ENCODE measurements around the gene OTOF.

Gene OTOF

DNA sequence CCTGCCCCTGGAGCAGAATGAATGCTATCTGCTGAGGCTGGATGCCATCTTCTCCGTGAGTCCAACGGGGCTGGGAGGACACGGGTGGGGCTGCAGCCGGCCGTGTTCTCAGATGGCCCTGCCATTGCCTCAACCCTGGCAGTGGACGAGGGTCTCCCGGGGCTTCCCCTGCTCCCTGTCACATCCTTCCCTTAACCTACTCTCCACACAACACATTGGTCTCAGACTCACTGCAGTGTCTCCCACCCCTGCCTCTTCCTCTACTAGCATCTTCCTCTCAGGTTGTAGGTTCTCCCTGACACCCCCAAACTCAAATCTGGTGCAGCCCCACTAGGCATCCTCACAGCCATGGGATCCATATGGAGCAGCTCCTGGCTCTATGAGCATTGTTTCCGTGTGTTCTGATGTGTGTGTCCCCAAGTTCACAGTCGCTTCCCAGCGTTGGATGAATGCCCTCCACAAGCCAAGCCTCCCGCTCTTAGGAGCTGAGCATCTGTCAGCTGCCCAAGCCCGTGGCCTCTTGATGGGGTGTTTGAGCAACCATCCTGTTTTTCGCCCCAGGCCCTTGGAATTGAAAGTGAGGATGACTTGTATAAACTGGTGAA lies 27.8 kb downstream of the OTOF start:
- TF ChIP-seq EGR1 (IDR thresholded peaks at IDR 0.05) (no peak), EP300 (IDR thresholded peaks at IDR 0.05; ENCODE audit: borderline replicate concordance) (no peak), CREB1 (IDR thresholded peaks at IDR 0.05; ENCODE audit: low read depth) (no peak), NFIC (IDR thresholded peaks at IDR 0.05) (no peak)
- TF ChIP-seq, protein P1, sequence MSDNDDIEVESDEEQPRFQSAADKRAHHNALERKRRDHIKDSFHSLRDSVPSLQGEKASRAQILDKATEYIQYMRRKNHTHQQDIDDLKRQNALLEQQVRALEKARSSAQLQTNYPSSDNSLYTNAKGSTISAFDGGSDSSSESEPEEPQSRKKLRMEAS (IDR thresholded peaks at IDR 0.05) = no peak
- TF ChIP-seq, protein P2, sequence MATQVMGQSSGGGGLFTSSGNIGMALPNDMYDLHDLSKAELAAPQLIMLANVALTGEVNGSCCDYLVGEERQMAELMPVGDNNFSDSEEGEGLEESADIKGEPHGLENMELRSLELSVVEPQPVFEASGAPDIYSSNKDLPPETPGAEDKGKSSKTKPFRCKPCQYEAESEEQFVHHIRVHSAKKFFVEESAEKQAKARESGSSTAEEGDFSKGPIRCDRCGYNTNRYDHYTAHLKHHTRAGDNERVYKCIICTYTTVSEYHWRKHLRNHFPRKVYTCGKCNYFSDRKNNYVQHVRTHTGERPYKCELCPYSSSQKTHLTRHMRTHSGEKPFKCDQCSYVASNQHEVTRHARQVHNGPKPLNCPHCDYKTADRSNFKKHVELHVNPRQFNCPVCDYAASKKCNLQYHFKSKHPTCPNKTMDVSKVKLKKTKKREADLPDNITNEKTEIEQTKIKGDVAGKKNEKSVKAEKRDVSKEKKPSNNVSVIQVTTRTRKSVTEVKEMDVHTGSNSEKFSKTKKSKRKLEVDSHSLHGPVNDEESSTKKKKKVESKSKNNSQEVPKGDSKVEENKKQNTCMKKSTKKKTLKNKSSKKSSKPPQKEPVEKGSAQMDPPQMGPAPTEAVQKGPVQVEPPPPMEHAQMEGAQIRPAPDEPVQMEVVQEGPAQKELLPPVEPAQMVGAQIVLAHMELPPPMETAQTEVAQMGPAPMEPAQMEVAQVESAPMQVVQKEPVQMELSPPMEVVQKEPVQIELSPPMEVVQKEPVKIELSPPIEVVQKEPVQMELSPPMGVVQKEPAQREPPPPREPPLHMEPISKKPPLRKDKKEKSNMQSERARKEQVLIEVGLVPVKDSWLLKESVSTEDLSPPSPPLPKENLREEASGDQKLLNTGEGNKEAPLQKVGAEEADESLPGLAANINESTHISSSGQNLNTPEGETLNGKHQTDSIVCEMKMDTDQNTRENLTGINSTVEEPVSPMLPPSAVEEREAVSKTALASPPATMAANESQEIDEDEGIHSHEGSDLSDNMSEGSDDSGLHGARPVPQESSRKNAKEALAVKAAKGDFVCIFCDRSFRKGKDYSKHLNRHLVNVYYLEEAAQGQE (IDR thresholded peaks at IDR 0.05; ENCODE audit: low read depth) = no peak

DNA sequence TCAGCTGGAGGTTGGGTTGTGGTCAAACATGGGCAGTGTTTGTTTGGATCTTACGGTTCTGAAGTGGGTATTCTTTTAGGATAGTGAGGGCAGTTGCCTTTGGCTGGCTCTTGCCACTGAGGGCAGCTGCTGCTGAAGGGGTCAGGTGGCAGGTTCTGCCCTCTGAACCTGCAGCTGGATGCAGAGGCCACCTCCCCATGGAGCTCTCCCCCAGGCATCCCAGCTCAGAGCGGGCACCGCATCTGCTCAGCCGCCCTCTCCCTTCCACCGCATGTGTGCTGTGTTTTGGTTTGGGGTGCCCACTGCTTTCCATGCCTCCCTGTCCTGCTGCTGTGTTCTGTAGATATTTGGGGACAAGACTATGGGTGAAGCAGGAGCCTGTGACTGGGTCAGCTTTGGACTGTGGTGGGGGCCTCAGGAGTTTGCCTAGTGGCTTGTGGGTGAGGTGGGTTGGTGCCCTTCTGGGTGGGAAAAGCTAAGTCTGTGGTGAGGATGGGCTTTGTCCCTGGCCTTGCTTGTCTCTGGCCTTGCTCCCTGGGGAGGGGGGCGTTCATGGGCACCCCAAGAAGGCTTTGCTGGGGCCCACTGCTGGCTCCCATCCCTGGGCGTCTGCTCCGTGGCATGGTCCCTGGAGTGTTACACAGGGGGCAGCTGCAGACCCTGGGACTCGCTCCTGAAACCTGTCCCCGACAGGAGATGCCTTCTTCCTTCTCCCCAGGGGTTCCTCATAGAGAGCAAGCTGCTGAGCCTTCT lies 28.5 kb downstream of the OTOF start:
- TF ChIP-seq YY1 (IDR thresholded peaks at IDR 0.05; ENCODE audit: low read depth) (no peak), TAF1 (IDR thresholded peaks at IDR 0.05; ENCODE audit: low read depth) (no peak), TCF12 (IDR thresholded peaks at IDR 0.05; ENCODE audit: low read depth) (no peak), RAD21 (IDR thresholded peaks at IDR 0.05; ENCODE audit: low read depth) (no peak), CEBPB (IDR thresholded peaks at IDR 0.05) (no peak), NFIC (IDR thresholded peaks at IDR 0.05) (no peak), TEAD4 (IDR thresholded peaks at IDR 0.05) (no peak), FOXM1 (IDR thresholded peaks at IDR 0.05; ENCODE audit: borderline replicate concordance, low read depth) (no peak), ZBTB7A (IDR thresholded peaks at IDR 0.05; ENCODE audit: low read depth) (no peak), EP300 (IDR thresholded peaks at IDR 0.05; ENCODE audit: borderline replicate concordance) (no peak), EGR1 (IDR thresholded peaks at IDR 0.05) (no peak)
- TF ChIP-seq, protein P1 (IDR thresholded peaks at IDR 0.05) = no peak
- TF ChIP-seq, protein P3, sequence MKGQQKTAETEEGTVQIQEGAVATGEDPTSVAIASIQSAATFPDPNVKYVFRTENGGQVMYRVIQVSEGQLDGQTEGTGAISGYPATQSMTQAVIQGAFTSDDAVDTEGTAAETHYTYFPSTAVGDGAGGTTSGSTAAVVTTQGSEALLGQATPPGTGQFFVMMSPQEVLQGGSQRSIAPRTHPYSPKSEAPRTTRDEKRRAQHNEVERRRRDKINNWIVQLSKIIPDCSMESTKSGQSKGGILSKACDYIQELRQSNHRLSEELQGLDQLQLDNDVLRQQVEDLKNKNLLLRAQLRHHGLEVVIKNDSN (IDR thresholded peaks at IDR 0.05) = no peak
- TF ChIP-seq, protein P2 (IDR thresholded peaks at IDR 0.05; ENCODE audit: low read depth) = no peak

DNA sequence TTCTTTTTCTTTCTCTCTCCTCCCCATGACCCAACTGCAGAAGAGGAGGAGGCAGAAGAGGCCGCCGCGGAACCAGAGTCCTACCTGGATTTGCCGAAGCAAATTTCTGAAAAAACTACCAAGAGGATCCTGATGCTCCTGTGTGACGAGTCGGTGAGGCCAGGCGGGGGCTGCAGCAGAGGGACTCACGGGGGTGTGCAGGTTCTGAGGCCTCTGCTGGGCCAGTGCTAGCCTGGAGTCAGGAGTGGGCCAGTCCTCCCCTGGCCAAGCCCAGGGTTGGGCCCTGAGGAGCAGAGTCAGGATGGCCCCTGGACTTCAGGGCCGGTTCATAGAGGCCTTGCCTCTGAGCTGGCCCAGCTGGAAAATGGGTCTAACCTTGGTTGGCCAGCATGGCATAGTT lies 29.3 kb downstream of the OTOF start:
- TF ChIP-seq, protein P2 (IDR thresholded peaks at IDR 0.05; ENCODE audit: low read depth) = no peak
- TF ChIP-seq ZBTB7A (IDR thresholded peaks at IDR 0.05; ENCODE audit: low read depth) = no peak
- TF ChIP-seq, protein P3 (IDR thresholded peaks at IDR 0.05) = no peak
- TF ChIP-seq NFIC (IDR thresholded peaks at IDR 0.05) = no peak
- no peak for TF ChIP-seq RAD21 (IDR thresholded peaks at IDR 0.05; ENCODE audit: low read depth)
- no peak for TF ChIP-seq TCF12 (IDR thresholded peaks at IDR 0.05; ENCODE audit: low read depth)
- TF ChIP-seq EGR1 (IDR thresholded peaks at IDR 0.05) = no peak
- no peak for TF ChIP-seq EP300 (IDR thresholded peaks at IDR 0.05; ENCODE audit: borderline replicate concordance)
- no peak for TF ChIP-seq FOXM1 (IDR thresholded peaks at IDR 0.05; ENCODE audit: borderline replicate concordance, low read depth)
- no peak for TF ChIP-seq CEBPB (IDR thresholded peaks at IDR 0.05)
- no peak for TF ChIP-seq CREB1 (IDR thresholded peaks at IDR 0.05; ENCODE audit: low read depth)

DNA sequence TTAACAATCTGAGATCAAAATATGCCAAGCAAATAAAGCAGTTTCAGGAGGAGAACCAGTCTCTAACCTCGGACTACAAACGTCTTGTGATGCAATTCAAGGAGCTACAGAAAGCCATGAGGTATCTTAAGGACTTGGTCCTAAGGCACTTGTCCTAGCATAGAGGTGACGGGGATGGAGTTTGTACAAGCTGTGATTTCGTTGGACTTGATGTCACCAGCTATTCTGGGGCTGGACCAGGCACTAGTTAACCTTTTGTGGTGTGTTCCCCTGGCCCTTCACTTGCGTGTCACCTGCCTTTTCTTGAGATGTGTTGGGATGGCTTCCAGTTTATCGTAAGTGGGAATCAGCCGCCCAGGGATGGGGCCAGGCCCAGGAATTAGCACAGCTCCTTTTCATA lies 33.7 kb downstream of the OTOF start:
- TF ChIP-seq RAD21 (IDR thresholded peaks at IDR 0.05; ENCODE audit: low read depth) = no peak
- no peak for TF ChIP-seq ZBTB7A (IDR thresholded peaks at IDR 0.05; ENCODE audit: low read depth)
- no peak for TF ChIP-seq CREB1 (IDR thresholded peaks at IDR 0.05; ENCODE audit: low read depth)
- TF ChIP-seq TEAD4 (IDR thresholded peaks at IDR 0.05) = no peak
- TF ChIP-seq, protein P1 (IDR thresholded peaks at IDR 0.05) = no peak
- TF ChIP-seq TAF1 (IDR thresholded peaks at IDR 0.05; ENCODE audit: low read depth) = no peak
- TF ChIP-seq EGR1 (IDR thresholded peaks at IDR 0.05) = no peak
- TF ChIP-seq FOXM1 (IDR thresholded peaks at IDR 0.05; ENCODE audit: borderline replicate concordance, low read depth) = no peak
- TF ChIP-seq, protein P3 (IDR thresholded peaks at IDR 0.05) = no peak

Data from Ishikawa (cell line).